HEK293 (cell line): ENCODE data around the gene PDE1C.
"Not testable (repeated sequence)": the region's sequence is repeated elsewhere in the genome, so short reads cannot be mapped to it uniquely, and the experiment has no call there.

Source experiments
- CTCF ChIA-PET: fragments of 350-600 bp; formaldehyde crosslinking; extraction: SDS; loops from one replicate; lab custom pipeline; 2021; ENCODE audit warnings: antibody characterized with exemption; lab: Yijun Ruan, JAX
- POLR2A ChIA-PET: fragments of 300-600 bp; formaldehyde crosslinking; extraction: SDS; loops from one replicate; lab custom pipeline; 2020; ENCODE audit warnings: antibody characterized with exemption, inconsistent platforms; lab: Yijun Ruan, JAX
- H3K27ac ChIP-seq: fragments of 200-500 bp; sonication (Bioruptor generic); 2 replicates; pipeline ENCODE4 v1.5.1; 2014; ENCODE audit warnings: low read depth, low read length, control low read depth, inconsistent platforms; ENCODE audit errors: extremely low read depth
- H3K36me3 ChIP-seq, 2 experiments: fragments of 200-500 bp in 1 of 2; sonication (Bioruptor generic) in 1 of 2; 1 replicate in 1 of 2; 2 replicates in 1 of 2; pipeline ENCODE4 v1.5.1; 2014 to 2017; ENCODE audit warnings: inconsistent platforms in 2 of 2, low read length in 2 of 2; ENCODE audit not compliant: control insufficient read depth in 2 of 2, insufficient read depth in 1 of 2
- H3K4me1 ChIP-seq: fragments of 200-500 bp; sonication (Bioruptor generic); 2 replicates; pipeline ENCODE4 v1.5.1; 2014; ENCODE audit warnings: mild to moderate bottlenecking, low read length, inconsistent platforms; ENCODE audit not compliant: control insufficient read depth, insufficient read depth
- H3K4me3 ChIP-seq: 2 replicates; pipeline ENCODE4 v1.5.1; 2011; ENCODE audit warnings: low read depth, mild to moderate bottlenecking, control low read depth, low read length, moderate library complexity
- H3K9me3 ChIP-seq: fragments of 200-500 bp; sonication (Bioruptor generic); 2 replicates; pipeline ENCODE4 v1.5.1; 2014; ENCODE audit warnings: low read depth, low read length, inconsistent platforms; ENCODE audit not compliant: control insufficient read depth, insufficient read depth
- BCL11B ChIP-seq: fragments of 450-650 bp; formaldehyde crosslinking; IDR thresholded peaks from 2 replicates; pipeline ENCODE4 v1.5.1; 2016; ENCODE audit warnings: low read depth, missing biosample characterization, missing genetic modification characterization
- HIC1 ChIP-seq: fragments of 450-650 bp; formaldehyde crosslinking; IDR thresholded peaks from 2 replicates; pipeline ENCODE4 v1.5.1; 2016; ENCODE audit warnings: missing biosample characterization, missing genetic modification characterization
- OVOL3 ChIP-seq: fragments of 450-650 bp; formaldehyde crosslinking; IDR thresholded peaks from 2 replicates; pipeline ENCODE4 v1.5.1; 2016; ENCODE audit warnings: missing biosample characterization, missing genetic modification characterization
- SCRT1 ChIP-seq: fragments of 450-650 bp; formaldehyde crosslinking; IDR thresholded peaks from 2 replicates; pipeline ENCODE4 v1.5.1; 2016; ENCODE audit warnings: missing biosample characterization, missing genetic modification characterization, borderline replicate concordance
- SP2 ChIP-seq: fragments of 450-650 bp; formaldehyde crosslinking; IDR thresholded peaks from 2 replicates; pipeline ENCODE4 v1.5.1; 2016; ENCODE audit warnings: missing biosample characterization, missing genetic modification characterization
- YY2 ChIP-seq: fragments of 450-650 bp; formaldehyde crosslinking; IDR thresholded peaks from 2 replicates; pipeline ENCODE4 v1.5.1; 2016; ENCODE audit warnings: missing biosample characterization, missing genetic modification characterization
- ZBTB11 ChIP-seq: fragments of 450-650 bp; formaldehyde crosslinking; conservative IDR thresholded peaks from 2 replicates; pipeline ENCODE4 v1.5.1; 2016; ENCODE audit warnings: low read depth, missing biosample characterization, missing genetic modification characterization
- ZBTB17 ChIP-seq: fragments of 450-650 bp; formaldehyde crosslinking; IDR thresholded peaks from 2 replicates; pipeline ENCODE4 v1.5.1; 2016; ENCODE audit warnings: missing biosample characterization, missing genetic modification characterization
- ZIC2 ChIP-seq: fragments of 450-650 bp; formaldehyde crosslinking; IDR thresholded peaks from 2 replicates; pipeline ENCODE4 v1.5.1; 2016; ENCODE audit warnings: missing biosample characterization, missing genetic modification characterization
- ZNF140 ChIP-seq: fragments of 450-650 bp; formaldehyde crosslinking; IDR thresholded peaks from 2 replicates; pipeline ENCODE4 v1.5.1; 2016; ENCODE audit warnings: missing biosample characterization, missing genetic modification characterization
- ZNF202 ChIP-seq: fragments of 450-650 bp; formaldehyde crosslinking; IDR thresholded peaks from 2 replicates; pipeline ENCODE4 v1.5.1; 2016; ENCODE audit warnings: missing biosample characterization, missing genetic modification characterization, borderline replicate concordance
- ZNF239 ChIP-seq: fragments of 450-650 bp; formaldehyde crosslinking; IDR thresholded peaks from 2 replicates; pipeline ENCODE4 v1.5.1; 2016; ENCODE audit warnings: missing biosample characterization, missing genetic modification characterization
- ZNF24 ChIP-seq: fragments of 450-650 bp; formaldehyde crosslinking; IDR thresholded peaks from 2 replicates; pipeline ENCODE4 v1.5.1; 2016; ENCODE audit warnings: missing biosample characterization, missing genetic modification characterization
- ZNF280C ChIP-seq: fragments of 450-650 bp; formaldehyde crosslinking; IDR thresholded peaks from 2 replicates; pipeline ENCODE4 v1.5.1; 2016; ENCODE audit warnings: missing biosample characterization, missing genetic modification characterization
- ZNF292 ChIP-seq: fragments of 450-650 bp; formaldehyde crosslinking; IDR thresholded peaks from 2 replicates; pipeline ENCODE4 v1.5.1; 2016; ENCODE audit warnings: low read depth, missing biosample characterization, missing genetic modification characterization, borderline replicate concordance
- ZNF473 ChIP-seq: fragments of 450-650 bp; formaldehyde crosslinking; IDR thresholded peaks from 2 replicates; pipeline ENCODE4 v1.5.1; 2017; ENCODE audit warnings: missing biosample characterization, missing genetic modification characterization
- ZNF501 ChIP-seq: fragments of 450-650 bp; formaldehyde crosslinking; IDR thresholded peaks from 2 replicates; pipeline ENCODE4 v1.5.1; 2016; ENCODE audit warnings: missing biosample characterization, missing genetic modification characterization
- ZNF610 ChIP-seq: fragments of 450-650 bp; formaldehyde crosslinking; IDR thresholded peaks from 2 replicates; pipeline ENCODE4 v1.5.1; 2016; ENCODE audit warnings: missing biosample characterization, missing genetic modification characterization, borderline replicate concordance
- ZNF626 ChIP-seq: fragments of 450-650 bp; sonication (Bioruptor Pico); formaldehyde crosslinking; IDR thresholded peaks from 2 replicates; pipeline ENCODE4 v1.5.1; 2018; ENCODE audit warnings: missing biosample characterization, missing genetic modification characterization, inconsistent platforms
- ZNF670 ChIP-seq: fragments of 450-650 bp; formaldehyde crosslinking; IDR thresholded peaks from 2 replicates; pipeline ENCODE4 v1.5.1; 2016; ENCODE audit warnings: missing biosample characterization, missing genetic modification characterization, low read depth
- ZNF747 ChIP-seq: fragments of 450-650 bp; formaldehyde crosslinking; IDR thresholded peaks from 2 replicates; pipeline ENCODE4 v1.5.1; 2016; ENCODE audit warnings: missing biosample characterization, missing genetic modification characterization
- ZNF785 ChIP-seq: fragments of 450-650 bp; formaldehyde crosslinking; IDR thresholded peaks from 2 replicates; pipeline ENCODE4 v1.5.1; 2016; ENCODE audit warnings: missing biosample characterization, missing genetic modification characterization
- ZNF837 ChIP-seq: fragments of 450-650 bp; formaldehyde crosslinking; IDR thresholded peaks from 2 replicates; pipeline ENCODE4 v1.5.1; 2016; ENCODE audit warnings: missing biosample characterization, missing genetic modification characterization

The PDE1C gene

GRCh38 chr7:32018845-32019578, 51.2 kb downstream of the PDE1C start:
- no peaks in the 10 kb centered on the region for H3K36me3 ChIP-seq
- CTCF ChIA-PET: interaction anchor here (0.6 kb wide), 1 partner anchor 318 kb away, joined by 4 read pairs; no protein-coding TSS in a partner anchor
- TF ChIP-seq ZNF473 (tag by site-specific recombination): no peak
- TF ChIP-seq ZNF670 (tag by site-specific recombination): no peak
- no peak for TF ChIP-seq OVOL3 (tag by site-specific recombination)
- no peak for TF ChIP-seq ZNF202 (tag by site-specific recombination)
- no peak for TF ChIP-seq SP2
- no peak for TF ChIP-seq ZNF610 (tag by site-specific recombination)
- TF ChIP-seq, all 188 proteins: peak for 0
- Histone ChIP-seq H3K4me3 (no peak overlapping the region), H3K9me3 (no peaks in the 10 kb centered on the region), H3K27ac (no peak overlapping the region), H3K4me1 (no peaks in the 10 kb centered on the region)
- POLR2A ChIA-PET: no interaction called here

GRCh38 chr7:32015133-32015532, 55.1 kb downstream of the PDE1C start:
- Histone ChIP-seq H3K4me1 (no peaks in the 10 kb centered on the region), H3K4me3 (no peak overlapping the region), H3K9me3 (no peaks in the 10 kb centered on the region), H3K36me3 (no peaks in the 10 kb centered on the region), H3K27ac (no peak overlapping the region)
- ChIA-PET POLR2A (no interaction called here), CTCF (interaction anchor here (0.9 kb wide), 1 partner anchor 15 kb away, joined by 3 read pairs; no protein-coding TSS in a partner anchor)
- no peak for TF ChIP-seq ZBTB17 (tag by site-specific recombination)
- TF ChIP-seq ZNF747 (tag by site-specific recombination): no peak
- TF ChIP-seq YY2 (tag by site-specific recombination): no peak
- no peak for TF ChIP-seq ZIC2 (tag by site-specific recombination)
- TF ChIP-seq ZNF239 (tag by site-specific recombination): no peak
- TF ChIP-seq ZBTB11 (tag by site-specific recombination): no peak
- TF ChIP-seq ZNF140: no peak
- TF ChIP-seq ZNF785 (tag by site-specific recombination): no peak
- TF ChIP-seq ZNF501 (tag by site-specific recombination): no peak
- no peak for TF ChIP-seq ZNF626 (tag by site-specific recombination)
- no peak for TF ChIP-seq ZNF837 (tag by site-specific recombination)
- no peak for TF ChIP-seq ZNF292 (tag by site-specific recombination)
- no peak for TF ChIP-seq ZNF280C (tag by site-specific recombination)
- no peak for TF ChIP-seq HIC1 (tag by site-specific recombination)
- TF ChIP-seq SCRT1: no peak
- no peak for TF ChIP-seq ZNF24 (tag by site-specific recombination)
- TF ChIP-seq BCL11B (tag by site-specific recombination): no peak

GRCh38 chr7:32013471-32013870, 56.7 kb downstream of the PDE1C start:
- POLR2A ChIA-PET, H3K4me1 ChIP-seq, H3K27ac ChIP-seq, H3K4me3 ChIP-seq, CTCF ChIA-PET, H3K36me3 ChIP-seq, H3K9me3 ChIP-seq: not testable (repeated sequence)
